Skin of body (tissue), 2 donors: ENCODE measurements around the gene ADSL. TPM values are rescaled to one million over a fixed set of nuclear protein-coding genes. Genes with fewer than 3 reads are reported as not detected.

Source experiments
- DNase-seq: peaks from one replicate; lab custom pipeline; 2025; lab: John Stamatoyannopoulos, UW
- total RNA-seq: library from RNA; depleted of rRNA; stranded (reverse); fragments of >200 nt; gene quantifications from one replicate; pipeline ENCODE4 v1.2.3, GENCODE V29; 2014

The ADSL gene
- total RNA-seq, 1 donor from 2014 or later: 56.6 TPM

GRCh38 chr22:40417041-40417440 is 70.7 kb downstream of the ADSL start:
- no peak for DNase-seq

GRCh38 chr22:40417881-40418280 is 71.6 kb downstream of the ADSL start:
- no peak for DNase-seq

GRCh38 chr22:40418366-40419201 is 72.3 kb downstream of the ADSL start:
- peak; percentile 43 for DNase-seq

- no peak for DNase-seq
Measured at GRCh38 chr22:40419718-40420117, 73.4 kb downstream of the ADSL start.

- DNase-seq: no peak
Measured at GRCh38 chr22:40420341-40421081, 74.2 kb downstream of the ADSL start.

GRCh38 chr22:40421082-40421350 is 74.7 kb downstream of the ADSL start:
- no peak for DNase-seq

GRCh38 chr22:40421941-40422340 is 75.6 kb downstream of the ADSL start:
- DNase-seq: no peak

- DNase-seq: no peak
Measured at GRCh38 chr22:40422558-40423309, 76.4 kb downstream of the ADSL start.

- no peak for DNase-seq
Measured at GRCh38 chr22:40423310-40423688, 77.0 kb downstream of the ADSL start.

- no peak for DNase-seq
Measured at GRCh38 chr22:40423882-40424640, 77.8 kb downstream of the ADSL start.

GRCh38 chr22:40425082-40425481 is 78.8 kb downstream of the ADSL start:
- DNase-seq: no peak

GRCh38 chr22:40426594-40427333 is 80.5 kb downstream of the ADSL start:
- DNase-seq: peak; percentile 3

GRCh38 chr22:40428796-40429195 is 82.5 kb downstream of the ADSL start:
- no peak for DNase-seq

- no peak for DNase-seq
Measured at GRCh38 chr22:40429481-40429880, 83.2 kb downstream of the ADSL start.

- no peak for DNase-seq
Measured at GRCh38 chr22:40430991-40431390, 84.7 kb downstream of the ADSL start.

GRCh38 chr22:40432157-40432556 is 85.9 kb downstream of the ADSL start:
- no peak for DNase-seq

- no peak for DNase-seq
Measured at GRCh38 chr22:40432625-40433024, 86.3 kb downstream of the ADSL start.

- DNase-seq: peak; percentile 67
Measured at GRCh38 chr22:40433416-40434090, 87.3 kb downstream of the ADSL start.

- DNase-seq: no peak
Measured at GRCh38 chr22:40434106-40434505, 87.8 kb downstream of the ADSL start.

GRCh38 chr22:40434745-40435144 is 88.4 kb downstream of the ADSL start:
- DNase-seq: no peak
